ENCODE measurements around the gene FAHD2A.

GRCh38 chr2:95390881-95391321 lies 11.6 kb upstream of the FAHD2A start:
- TF ChIP-seq POLR2A (IDR thresholded peaks at IDR 0.05) (no peak), POLR2AphosphoS5 (IDR thresholded peaks at IDR 0.05) (no peak)
- TF ChIP-seq, protein P1, sequence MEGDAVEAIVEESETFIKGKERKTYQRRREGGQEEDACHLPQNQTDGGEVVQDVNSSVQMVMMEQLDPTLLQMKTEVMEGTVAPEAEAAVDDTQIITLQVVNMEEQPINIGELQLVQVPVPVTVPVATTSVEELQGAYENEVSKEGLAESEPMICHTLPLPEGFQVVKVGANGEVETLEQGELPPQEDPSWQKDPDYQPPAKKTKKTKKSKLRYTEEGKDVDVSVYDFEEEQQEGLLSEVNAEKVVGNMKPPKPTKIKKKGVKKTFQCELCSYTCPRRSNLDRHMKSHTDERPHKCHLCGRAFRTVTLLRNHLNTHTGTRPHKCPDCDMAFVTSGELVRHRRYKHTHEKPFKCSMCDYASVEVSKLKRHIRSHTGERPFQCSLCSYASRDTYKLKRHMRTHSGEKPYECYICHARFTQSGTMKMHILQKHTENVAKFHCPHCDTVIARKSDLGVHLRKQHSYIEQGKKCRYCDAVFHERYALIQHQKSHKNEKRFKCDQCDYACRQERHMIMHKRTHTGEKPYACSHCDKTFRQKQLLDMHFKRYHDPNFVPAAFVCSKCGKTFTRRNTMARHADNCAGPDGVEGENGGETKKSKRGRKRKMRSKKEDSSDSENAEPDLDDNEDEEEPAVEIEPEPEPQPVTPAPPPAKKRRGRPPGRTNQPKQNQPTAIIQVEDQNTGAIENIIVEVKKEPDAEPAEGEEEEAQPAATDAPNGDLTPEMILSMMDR (IDR thresholded peaks at IDR 0.05) = no peak
